Peyer's patch (tissue), 4 donors: ENCODE data around the gene NAP1L4.

Experiments used
- CTCF ChIP-seq, 6 experiments: fragments of 450-650 bp in 4 of 6; fragments of 200-600 bp in 2 of 6; sonication (generic) in 1 of 6; IDR thresholded peaks; one replicate each; pipeline ENCODE4 v1.5.1; 2017 to 2019; ENCODE audit warnings: antibody characterized with exemption in 6 of 6, mild to moderate bottlenecking in 3 of 6, moderate library complexity in 1 of 6
- POLR2A ChIP-seq, 2 donors: fragments of 450-650 bp; IDR thresholded peaks; one replicate each; pipeline ENCODE4 v1.5.1; 2017; ENCODE audit warnings: antibody characterized with exemption in 2 of 2, mild to moderate bottlenecking in 2 of 2, moderate library complexity in 2 of 2

- TF ChIP-seq CTCF (IDR thresholded peaks at IDR 0.05) = no peak
- no peak for TF ChIP-seq POLR2A (IDR thresholded peaks at IDR 0.05)
Observed at GRCh38 chr11:3020011-3020410, 27.9 kb upstream of the NAP1L4 start.
